OCI-LY1 (cell line): ENCODE data around the gene GPR37L1.

Experiments used
- CTCF ChIP-seq: fragments of 200-600 bp; sonication (generic), shearing (Covaris generic); IDR thresholded peaks from 2 replicates; pipeline ENCODE4 v1.5.1; 2017; ENCODE audit warnings: mild to moderate bottlenecking, antibody characterized with exemption, low read length, moderate library complexity, mixed read lengths
- EZH2 ChIP-seq: fragments of 200-600 bp; sonication (generic), shearing (Covaris generic); IDR thresholded peaks from 2 replicates; pipeline ENCODE4 v1.8.0; 2017; ENCODE audit warnings: borderline replicate concordance, mixed run types, mild to moderate bottlenecking, antibody characterized with exemption, low read length, moderate library complexity, mixed read lengths

GRCh38 chr1:202163281-202164270 is 40.9 kb downstream of the GPR37L1 start:
- TF ChIP-seq CTCF (no peak), EZH2 (no peak)
